ENCODE data around the gene NMUR1.

NMUR1 gene

DNA sequence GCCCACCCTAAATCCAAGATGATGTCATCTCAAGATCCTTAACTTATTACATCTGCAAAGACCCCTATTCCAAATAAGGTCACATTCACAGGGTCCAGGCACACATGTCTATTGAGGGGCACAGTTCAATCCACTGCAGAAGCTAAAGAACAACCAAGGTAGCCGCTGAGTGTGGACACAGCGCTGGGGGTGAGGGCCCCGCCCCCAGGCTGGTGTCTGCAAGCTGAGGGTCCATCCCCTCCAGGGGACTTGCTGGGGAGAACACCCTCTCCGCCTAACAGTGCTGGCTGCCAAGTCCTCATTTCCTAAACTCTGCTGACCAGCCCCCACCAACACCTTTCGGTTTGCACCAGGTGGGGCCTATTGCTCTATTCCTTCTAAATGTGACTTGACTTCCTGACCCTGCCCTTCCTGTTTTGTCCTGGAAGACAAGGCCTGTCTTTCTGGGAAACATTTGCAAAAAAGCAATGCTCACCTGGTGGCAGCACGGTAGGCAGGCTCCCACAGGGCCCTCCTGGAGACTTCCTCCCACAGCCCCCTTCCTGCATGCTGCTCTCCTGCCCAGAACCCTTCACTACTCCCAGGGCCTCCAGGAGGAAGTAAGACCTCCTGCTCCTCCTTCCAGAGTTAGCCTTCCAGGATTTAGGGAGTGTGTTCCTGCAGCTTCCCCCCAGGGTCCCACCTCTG, 38.0 kb upstream of the NMUR1 start:
- Histone ChIP-seq H4K5ac (ENCODE audit: low read length) (no peak overlapping the region), H2BK5ac (ENCODE audit: low read length) (peak overlapping the region; percentile 45), H4K8ac (ENCODE audit: low read depth, low read length) (no peak overlapping the region), H3K18ac (ENCODE audit: low read length) (no peak overlapping the region), H3K56ac (ENCODE audit: low read length) (peak overlapping the region; percentile 56), H3K4me2 (ENCODE audit: low read length) (no peak overlapping the region), H3K4ac (ENCODE audit: low read depth, low read length) (no peak overlapping the region), H2AK5ac (ENCODE audit: low read length) (no peak overlapping the region), H3K79me2 (ENCODE audit: control insufficient read depth, insufficient read depth, low read length) (no peaks in the 10 kb centered on the region), H3K9ac (ENCODE audit: low read length) (no peak overlapping the region), H3K27me3 (ENCODE audit: insufficient read depth, low read length, poor library complexity) (no peaks in the 10 kb centered on the region), H3K27ac (ENCODE audit: low read depth, low read length) (peak overlapping the region; percentile 28), H3K79me1 (ENCODE audit: low read length) (no peaks in the 10 kb centered on the region), H3K4me3 (ENCODE audit: low read length) (no peak overlapping the region), H3K4me1 (ENCODE audit: control insufficient read depth, low read depth, low read length) (peaks cover 1% of the 10 kb centered on the region), H2BK120ac (ENCODE audit: low read depth, low read length) (no peak overlapping the region), H3K23ac (ENCODE audit: low read length) (no peak overlapping the region), H2BK15ac (replicated peaks; ENCODE audit: low read depth) (no peak overlapping the region), H3K36me3 (ENCODE audit: control insufficient read depth, insufficient read depth, low read length) (no peaks in the 10 kb centered on the region)
- no peak for DNase-seq
- no CpG with 5 or more reads among the region's 6 CpGs for WGBS (ENCODE audit: extremely low coverage, insufficient coverage, low lambda C conversion rate)

- H2BK5ac ChIP-seq (ENCODE audit: low read length) = no peak overlapping the region
- no peak overlapping the region for H2BK120ac ChIP-seq (ENCODE audit: low read depth, low read length)
- no peak overlapping the region for H3K9ac ChIP-seq (ENCODE audit: low read length)
- H4K5ac ChIP-seq (ENCODE audit: low read length) = no peak overlapping the region
- no peak overlapping the region for H3K23ac ChIP-seq (ENCODE audit: low read length)
- H4K8ac ChIP-seq (ENCODE audit: low read depth, low read length) = no peak overlapping the region
- no peaks in the 10 kb centered on the region for H3K4me1 ChIP-seq (ENCODE audit: control insufficient read depth, low read depth, low read length)
- no peak for DNase-seq
- H3K36me3 ChIP-seq (ENCODE audit: control insufficient read depth, insufficient read depth, low read length) = no peaks in the 10 kb centered on the region
- no peaks in the 10 kb centered on the region for H3K79me1 ChIP-seq (ENCODE audit: low read length)
- no peak overlapping the region for H2BK15ac ChIP-seq (replicated peaks; ENCODE audit: low read depth)
- no peaks in the 10 kb centered on the region for H3K79me2 ChIP-seq (ENCODE audit: control insufficient read depth, insufficient read depth, low read length)
- H2AK5ac ChIP-seq (ENCODE audit: low read length) = no peak overlapping the region
- no peak overlapping the region for H3K56ac ChIP-seq (ENCODE audit: low read length)
- H3K27me3 ChIP-seq (ENCODE audit: insufficient read depth, low read length, poor library complexity) = no peaks in the 10 kb centered on the region
- WGBS (ENCODE audit: extremely low coverage, insufficient coverage, low lambda C conversion rate) = no CpG with 5 or more reads among the region's 3 CpGs
- no peak overlapping the region for H3K4me2 ChIP-seq (ENCODE audit: low read length)
- no peak overlapping the region for H3K4me3 ChIP-seq (ENCODE audit: low read length)
- no peak overlapping the region for H3K18ac ChIP-seq (ENCODE audit: low read length)
- no peak overlapping the region for H3K27ac ChIP-seq (ENCODE audit: low read depth, low read length)
- no peak overlapping the region for H3K4ac ChIP-seq (ENCODE audit: low read depth, low read length)
Observed at GRCh38 chr2:231567159-231567558, 36.9 kb upstream of the NMUR1 start.

DNA sequence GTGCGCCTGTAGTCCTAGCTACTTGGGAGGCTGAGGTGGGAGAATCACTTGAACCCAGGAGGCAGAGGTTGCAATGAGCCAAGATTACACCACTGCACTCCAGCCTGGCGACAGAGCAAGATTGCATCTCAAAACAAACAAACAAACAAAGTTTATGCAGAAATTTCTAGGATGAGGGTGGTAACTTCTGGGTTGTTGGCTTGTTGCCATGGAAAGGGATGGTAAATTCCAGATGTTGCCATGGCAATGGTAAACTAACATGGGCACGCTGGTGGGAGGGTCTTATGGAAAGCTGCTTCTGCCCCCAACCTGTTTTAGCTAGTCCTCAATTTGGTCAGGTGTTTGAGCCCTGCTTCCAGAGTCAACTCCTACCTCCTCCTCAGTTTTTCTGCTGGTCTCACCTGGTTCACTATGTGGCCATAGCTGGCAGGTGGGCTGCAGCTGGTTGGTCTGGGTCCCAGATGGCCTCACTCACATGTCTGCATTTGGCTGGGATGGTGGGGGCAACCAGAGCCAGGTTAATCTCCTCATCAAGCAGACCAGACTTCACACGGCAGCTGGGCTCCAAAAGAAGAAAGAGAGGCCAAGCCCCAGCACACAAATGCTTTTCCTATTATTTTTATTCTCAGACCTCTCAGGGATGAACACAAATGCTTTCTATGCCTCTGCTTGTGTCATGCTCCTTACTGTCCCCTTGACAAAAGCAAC, 35.8 kb upstream of the NMUR1 start:
- Histone ChIP-seq H3K18ac (ENCODE audit: low read length) (no peak overlapping the region), H2BK15ac (replicated peaks; ENCODE audit: low read depth) (no peak overlapping the region), H4K8ac (ENCODE audit: low read depth, low read length) (no peak overlapping the region), H3K9ac (ENCODE audit: low read length) (no peak overlapping the region), H2BK120ac (ENCODE audit: low read depth, low read length) (no peak overlapping the region), H3K27me3 (ENCODE audit: insufficient read depth, low read length, poor library complexity) (no peaks in the 10 kb centered on the region), H3K23ac (ENCODE audit: low read length) (no peak overlapping the region), H3K79me2 (ENCODE audit: control insufficient read depth, insufficient read depth, low read length) (no peaks in the 10 kb centered on the region), H2AK5ac (ENCODE audit: low read length) (no peak overlapping the region), H3K4ac (ENCODE audit: low read depth, low read length) (no peak overlapping the region), H3K4me1 (ENCODE audit: control insufficient read depth, low read depth, low read length) (no peaks in the 10 kb centered on the region), H3K4me2 (ENCODE audit: low read length) (no peak overlapping the region), H2BK5ac (ENCODE audit: low read length) (no peak overlapping the region), H3K27ac (ENCODE audit: low read depth, low read length) (no peak overlapping the region), H4K5ac (ENCODE audit: low read length) (no peak overlapping the region), H3K79me1 (ENCODE audit: low read length) (no peaks in the 10 kb centered on the region), H3K36me3 (ENCODE audit: control insufficient read depth, insufficient read depth, low read length) (no peaks in the 10 kb centered on the region), H3K56ac (ENCODE audit: low read length) (no peak overlapping the region), H3K4me3 (ENCODE audit: low read length) (no peak overlapping the region)
- WGBS (ENCODE audit: extremely low coverage, insufficient coverage, low lambda C conversion rate) = no CpG with 5 or more reads among the region's 4 CpGs
- peak; percentile 90 for DNase-seq

GRCh38 chr2:231563378-231563961, 33.2 kb upstream of the NMUR1 start:
- Histone ChIP-seq H3K79me1 (ENCODE audit: low read length) (no peaks in the 10 kb centered on the region), H3K4me3 (ENCODE audit: low read length) (no peak overlapping the region), H3K4me1 (ENCODE audit: control insufficient read depth, low read depth, low read length) (no peaks in the 10 kb centered on the region), H3K4ac (ENCODE audit: low read depth, low read length) (no peak overlapping the region), H4K5ac (ENCODE audit: low read length) (no peak overlapping the region), H3K23ac (ENCODE audit: low read length) (no peak overlapping the region), H2BK5ac (ENCODE audit: low read length) (no peak overlapping the region), H3K56ac (ENCODE audit: low read length) (no peak overlapping the region), H3K36me3 (ENCODE audit: control insufficient read depth, insufficient read depth, low read length) (no peaks in the 10 kb centered on the region), H3K79me2 (ENCODE audit: control insufficient read depth, insufficient read depth, low read length) (no peaks in the 10 kb centered on the region), H3K9ac (ENCODE audit: low read length) (no peak overlapping the region), H4K8ac (ENCODE audit: low read depth, low read length) (no peak overlapping the region), H3K27me3 (ENCODE audit: insufficient read depth, low read length, poor library complexity) (no peaks in the 10 kb centered on the region), H2BK15ac (replicated peaks; ENCODE audit: low read depth) (no peak overlapping the region), H2BK120ac (ENCODE audit: low read depth, low read length) (no peak overlapping the region), H3K4me2 (ENCODE audit: low read length) (no peak overlapping the region), H2AK5ac (ENCODE audit: low read length) (no peak overlapping the region), H3K27ac (ENCODE audit: low read depth, low read length) (no peak overlapping the region), H3K18ac (ENCODE audit: low read length) (no peak overlapping the region)
- WGBS (ENCODE audit: extremely low coverage, insufficient coverage, low lambda C conversion rate) = no CpG with 5 or more reads among the region's 3 CpGs
- DNase-seq = peak; percentile 85

- H2BK120ac ChIP-seq (ENCODE audit: low read depth, low read length) = no peak overlapping the region
- peak overlapping the region; percentile 69 for H3K56ac ChIP-seq (ENCODE audit: low read length)
- no peak overlapping the region for H3K4me2 ChIP-seq (ENCODE audit: low read length)
- no peak overlapping the region for H3K18ac ChIP-seq (ENCODE audit: low read length)
- H4K5ac ChIP-seq (ENCODE audit: low read length) = no peak overlapping the region
- H3K9ac ChIP-seq (ENCODE audit: low read length) = peak overlapping the region; percentile 18
- H3K27me3 ChIP-seq (ENCODE audit: insufficient read depth, low read length, poor library complexity) = no peaks in the 10 kb centered on the region
- H3K4me3 ChIP-seq (ENCODE audit: low read length) = no peak overlapping the region
- no peaks in the 10 kb centered on the region for H3K79me2 ChIP-seq (ENCODE audit: control insufficient read depth, insufficient read depth, low read length)
- no peak overlapping the region for H3K4ac ChIP-seq (ENCODE audit: low read depth, low read length)
- H3K36me3 ChIP-seq (ENCODE audit: control insufficient read depth, insufficient read depth, low read length) = no peaks in the 10 kb centered on the region
- H3K79me1 ChIP-seq (ENCODE audit: low read length) = no peaks in the 10 kb centered on the region
- H2BK15ac ChIP-seq (replicated peaks; ENCODE audit: low read depth) = no peak overlapping the region
- no peak overlapping the region for H2AK5ac ChIP-seq (ENCODE audit: low read length)
- peak; percentile 93 for DNase-seq
- H2BK5ac ChIP-seq (ENCODE audit: low read length) = no peak overlapping the region
- H4K8ac ChIP-seq (ENCODE audit: low read depth, low read length) = no peak overlapping the region
- no peak overlapping the region for H3K23ac ChIP-seq (ENCODE audit: low read length)
- WGBS (ENCODE audit: extremely low coverage, insufficient coverage, low lambda C conversion rate) = no CpG with 5 or more reads among the region's 11 CpGs
- H3K27ac ChIP-seq (ENCODE audit: low read depth, low read length) = no peak overlapping the region
- H3K4me1 ChIP-seq (ENCODE audit: control insufficient read depth, low read depth, low read length) = no peaks in the 10 kb centered on the region
Observed at GRCh38 chr2:231557571-231558217, 27.4 kb upstream of the NMUR1 start.
